HCT116 (cell line): Measurements from ENCODE around the gene LRP1B. TPM values are rescaled to one million over a fixed set of nuclear protein-coding genes. Genes with fewer than 3 reads are reported as not detected.

Experiments
- ATAC-seq: fragments of 200-7000 bp; cut with Tn5 transposase; 2 replicates; pipeline ENCODE4 v1.9.1; 2020; ENCODE audit warnings: mild to moderate bottlenecking, moderate library complexity
- BruUV-seq: library from RNA; stranded (reverse); fragments of 400-500 nt; replicated peaks from 2 replicates; lab custom pipeline; 2021; lab: Mats Ljungman, UMichigan
- CTCF ChIA-PET: fragments of 300-600 bp; sonication (Branson Sonifier 250); formaldehyde crosslinking; loops from one replicate; lab custom pipeline; 2021; ENCODE audit warnings: antibody characterized with exemption; lab: Charles Lee
- POLR2A ChIA-PET: fragments of 300-600, 350-600 bp; sonication (Branson Sonifier 250); formaldehyde crosslinking; loops from one replicate; lab custom pipeline; 2021; ENCODE audit warnings: antibody characterized with exemption; lab: Charles Lee
- RAD21 ChIA-PET, 2 experiments: fragments of 300-600 bp; sonication (Branson Sonifier 250); formaldehyde crosslinking; loops; one replicate each; lab custom pipeline; 2023; ENCODE audit warnings: low total read pairs in 2 of 2; ENCODE audit not compliant: uncharacterized antibody in 2 of 2, unreplicated experiment in 2 of 2, low non-redundant PET in 1 of 2; lab: Charles Lee
- DNase-seq: peaks from one replicate; pipeline ENCODE4 v3.0.0-alpha.2; 2010; ENCODE audit warnings: low read depth, low spot score
- H2AFZ ChIP-seq: fragments of 200-600 bp; shearing (Covaris generic), sonication (generic); 2 replicates; pipeline ENCODE4 v1.6.1; 2017; ENCODE audit warnings: low read depth, mixed run types, mixed read lengths, antibody characterized with exemption, low read length; ENCODE audit not compliant: poor library complexity, severe bottlenecking
- H3K27ac ChIP-seq: 2 replicates; pipeline ENCODE4 v1.5.1; 2012; ENCODE audit warnings: low read depth, low read length
- H3K27me3 ChIP-seq: fragments of 200-600 bp; sonication (generic); 2 replicates; pipeline ENCODE4 v1.6.1; 2016; ENCODE audit warnings: mixed run types, low read length, mixed read lengths; ENCODE audit not compliant: insufficient read depth
- H3K36me3 ChIP-seq, 2 experiments: fragments of 200-500 bp in 1 of 2; fragments of 200-600 bp in 1 of 2; sonication (Bioruptor generic) in 1 of 2; sonication (generic) in 1 of 2; 2 replicates each; pipeline versions ENCODE4 v1.5.1 to v1.6.1; 2014 to 2016; ENCODE audit warnings: low read length in 2 of 2, inconsistent platforms in 1 of 2, mixed read lengths in 1 of 2, mixed run types in 1 of 2; ENCODE audit not compliant: insufficient read depth in 2 of 2, control insufficient read depth in 1 of 2
- H3K4me1 ChIP-seq, 2 experiments: fragments of 200-600 bp in 1 of 2; sonication (generic) in 1 of 2; 2 replicates each; pipeline versions ENCODE4 v1.5.1 to v1.6.1; 2012 to 2017; ENCODE audit warnings: low read length in 2 of 2, inconsistent platforms in 1 of 2, mild to moderate bottlenecking in 1 of 2, mixed read lengths in 1 of 2, mixed run types in 1 of 2, moderate library complexity in 1 of 2; ENCODE audit not compliant: insufficient read depth in 2 of 2, control insufficient read depth in 1 of 2
- H3K4me2 ChIP-seq: fragments of 200-600 bp; sonication (generic); 2 replicates; pipeline ENCODE4 v1.6.1; 2017; ENCODE audit warnings: mixed run types, low read length, mixed read lengths
- H3K4me3 ChIP-seq, 2 experiments: fragments of 200-600 bp in 1 of 2; sonication (generic) in 1 of 2; replicated peaks in 1 of 2; 2 replicates each; pipeline ENCODE4 v1.5.1; 2011 to 2016; ENCODE audit warnings: low read length in 2 of 2, control low read depth in 1 of 2, low read depth in 1 of 2, mild to moderate bottlenecking in 1 of 2, mixed read lengths in 1 of 2, mixed run types in 1 of 2
- H3K79me2 ChIP-seq: fragments of 200-600 bp; sonication (generic); 2 replicates; pipeline ENCODE4 v1.6.1; 2017; ENCODE audit warnings: mild to moderate bottlenecking, mixed run types, low read length, moderate library complexity, mixed read lengths; ENCODE audit not compliant: insufficient read depth
- H3K9ac ChIP-seq: fragments of 200-600 bp; sonication (generic); 2 replicates; pipeline ENCODE4 v1.6.1; 2016; ENCODE audit warnings: low read length, mixed read lengths
- H3K9me2 ChIP-seq: fragments of 200-600 bp; sonication (generic), shearing (Covaris generic); 2 replicates; pipeline ENCODE4 v1.6.1; 2017; ENCODE audit warnings: mixed run types, mild to moderate bottlenecking, moderate library complexity; ENCODE audit not compliant: insufficient read depth
- H3K9me3 ChIP-seq, 2 experiments: fragments of 200-500 bp in 1 of 2; fragments of 200-600 bp in 1 of 2; sonication (Bioruptor generic) in 1 of 2; sonication (generic) in 1 of 2; 2 replicates each; pipeline ENCODE4 v1.6.1; 2014 to 2017; ENCODE audit warnings: low read length in 2 of 2, mixed read lengths in 2 of 2, inconsistent platforms in 1 of 2, low read depth in 1 of 2, mild to moderate bottlenecking in 1 of 2, mixed run types in 1 of 2, moderate library complexity in 1 of 2; ENCODE audit not compliant: control insufficient read depth in 1 of 2, insufficient read depth in 1 of 2
- H4K20me1 ChIP-seq: fragments of 200-600 bp; sonication (generic), shearing (Covaris generic); 2 replicates; pipeline ENCODE4 v1.6.1; 2017; ENCODE audit warnings: mixed run types, mild to moderate bottlenecking, moderate library complexity; ENCODE audit not compliant: insufficient read depth
- CEBPB ChIP-seq: IDR thresholded peaks from 2 replicates; pipeline ENCODE4 v1.6.1; 2012; ENCODE audit warnings: low read depth
- EGR1 ChIP-seq: IDR thresholded peaks from 2 replicates; pipeline ENCODE4 v1.6.1; 2012; ENCODE audit warnings: low read depth
- ELF1 ChIP-seq: IDR thresholded peaks from 2 replicates; pipeline ENCODE4 v1.6.1; 2012; ENCODE audit warnings: low read depth, borderline replicate concordance
- EZH2 ChIP-seq: fragments of 200-600 bp; sonication (generic); IDR thresholded peaks from 2 replicates; pipeline ENCODE4 v1.6.1; 2017; ENCODE audit warnings: antibody characterized with exemption, mixed run types
- EZH2phosphoT487 ChIP-seq: fragments of 200-600 bp; IDR thresholded peaks from 2 replicates; pipeline ENCODE4 v1.6.1; 2018; ENCODE audit warnings: antibody characterized with exemption, borderline replicate concordance
- FOSL1 ChIP-seq: IDR thresholded peaks from 2 replicates; pipeline ENCODE4 v1.6.1; 2012; ENCODE audit warnings: low read depth
- SIN3A ChIP-seq: IDR thresholded peaks from 2 replicates; pipeline ENCODE4 v1.6.1; 2012; ENCODE audit warnings: low read depth
- SP1 ChIP-seq: IDR thresholded peaks from 2 replicates; pipeline ENCODE4 v1.6.1; 2012; ENCODE audit warnings: low read depth
- SRF ChIP-seq: IDR thresholded peaks from 2 replicates; pipeline ENCODE4 v1.6.1; 2012; ENCODE audit warnings: low read depth
- YY1 ChIP-seq: IDR thresholded peaks from 2 replicates; pipeline ENCODE4 v1.6.1; 2011; ENCODE audit warnings: low read length, low read depth, moderate library complexity, mild to moderate bottlenecking; ENCODE audit not compliant: insufficient replicate concordance; ENCODE audit errors: extremely low read depth
- ZFX ChIP-seq: fragments of 450-650 bp; IDR thresholded peaks from 2 replicates; pipeline ENCODE4 v1.6.1; 2017
- ZNF274 ChIP-seq: fragments of 200-500 bp; sonication (Bioruptor generic); IDR thresholded peaks from 2 replicates; pipeline ENCODE4 v1.6.1; 2014; ENCODE audit warnings: mild to moderate bottlenecking, low read depth, low read length, inconsistent platforms
- intact Hi-C: fragments of 100-400 bp; cut with micrococcal nuclease; formaldehyde crosslinking; loops from 2 replicates; pipeline ENCODE4 v1.10.0; 2022
- total RNA-seq: library from RNA; stranded (reverse); gene quantifications from one replicate; pipeline ENCODE4 v1.2.1, GENCODE V29; 2021; ENCODE audit not compliant: unreplicated experiment
- TF ChIP-seq, protein P1 (sequence below): IDR thresholded peaks from 2 replicates; pipeline ENCODE4 v1.6.1; 2012
- TF ChIP-seq, protein P2 (sequence below): IDR thresholded peaks from 2 replicates; pipeline ENCODE4 v1.6.1; 2012

Gene LRP1B
- total RNA-seq, 1 experiment from 2014 or later = 0.34 TPM

DNA sequence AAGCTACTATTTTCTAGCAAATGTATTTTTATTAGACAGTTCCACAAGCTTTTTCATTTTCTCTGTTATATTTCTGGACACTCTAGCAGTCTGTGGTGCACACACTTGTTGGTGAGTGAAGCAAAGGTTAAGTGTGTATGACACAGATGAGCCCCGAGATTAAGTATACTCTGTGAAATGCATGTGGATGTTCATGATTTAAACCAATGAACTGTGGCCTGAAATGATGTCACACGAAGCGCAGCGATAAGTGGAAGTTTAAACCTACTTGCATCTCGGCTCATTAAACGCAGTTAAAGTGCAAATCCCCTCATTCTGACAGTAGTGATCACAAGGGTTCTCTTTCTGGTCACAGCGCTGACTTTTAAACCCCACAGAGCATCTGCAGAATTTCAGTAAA is 1861.8 kb downstream of the LRP1B start:
- no peaks in the 10 kb centered on the region for H3K9me2 ChIP-seq
- CTCF ChIA-PET = no interaction called here

DNA sequence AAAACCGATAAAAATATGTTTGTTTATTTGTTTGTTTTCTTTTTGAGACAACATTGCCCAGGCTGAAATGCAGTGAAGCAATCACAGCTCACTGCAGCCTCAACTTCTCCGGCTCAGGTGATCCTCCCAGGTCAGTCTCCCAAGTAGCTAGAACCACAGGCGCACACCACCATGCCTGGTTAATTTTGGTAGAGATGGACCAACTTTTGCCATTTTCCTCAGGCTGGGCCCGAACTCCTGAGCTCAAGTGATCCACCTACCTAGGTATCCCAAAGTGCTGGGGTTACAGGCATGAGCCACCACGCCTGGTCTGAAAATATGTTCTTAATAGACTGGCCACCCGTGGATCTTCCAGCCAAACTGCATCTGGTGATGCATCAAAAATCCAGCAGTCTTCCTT is 1867.9 kb downstream of the LRP1B start:
- Histone ChIP-seq H3K27ac (no peak overlapping the region), H3K27me3 (no peaks in the 10 kb centered on the region), H3K4me1 (no peaks in the 10 kb centered on the region), H4K20me1 (no peaks in the 10 kb centered on the region), H2AFZ (no peak overlapping the region), H3K9me2 (no peaks in the 10 kb centered on the region), H3K4me2 (no peak overlapping the region), H3K36me3 (no peaks in the 10 kb centered on the region), H3K79me2 (no peaks in the 10 kb centered on the region), H3K9me3 (no peaks in the 10 kb centered on the region), H3K9ac (no peak overlapping the region), H3K4me3 (no peak overlapping the region)
- BruUV-seq = no TSS peak
- POLR2A ChIA-PET = no interaction called here
- DNase-seq (no peak), ATAC-seq (no peak)
- intact Hi-C loops = no loop called here
- RAD21 ChIA-PET = no interaction called here
- TF ChIP-seq ELF1 (no peak), SIN3A (no peak), EGR1 (no peak), ZFX (no peak), EZH2phosphoT487 (no peak)
- CTCF ChIA-PET = no interaction called here

More for the DNA sequence above, 1861.8 kb downstream of the LRP1B start:
- intact Hi-C loops = no loop called here
- Histone ChIP-seq H4K20me1 (no peaks in the 10 kb centered on the region), H3K27me3 (no peaks in the 10 kb centered on the region), H3K4me3 (no peak overlapping the region), H2AFZ (no peak overlapping the region), H3K9me3 (no peaks in the 10 kb centered on the region), H3K27ac (no peak overlapping the region), H3K9ac (no peak overlapping the region), H3K36me3 (no peaks in the 10 kb centered on the region), H3K4me1 (no peaks in the 10 kb centered on the region), H3K79me2 (no peaks in the 10 kb centered on the region), H3K4me2 (no peak overlapping the region)
- ChIA-PET POLR2A (no interaction called here), RAD21 (no interaction called here)
- no peak for DNase-seq
- TF ChIP-seq ZNF274 = no peak
- TF ChIP-seq YY1 = no peak
- TF ChIP-seq EGR1 = no peak
- no peak for TF ChIP-seq FOSL1
- TF ChIP-seq, protein P1, sequence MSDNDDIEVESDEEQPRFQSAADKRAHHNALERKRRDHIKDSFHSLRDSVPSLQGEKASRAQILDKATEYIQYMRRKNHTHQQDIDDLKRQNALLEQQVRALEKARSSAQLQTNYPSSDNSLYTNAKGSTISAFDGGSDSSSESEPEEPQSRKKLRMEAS = no peak
- TF ChIP-seq SP1 = no peak
- no peak for TF ChIP-seq SRF
- TF ChIP-seq EZH2phosphoT487 = no peak
- no peak for TF ChIP-seq EZH2
- TF ChIP-seq, protein P2, sequence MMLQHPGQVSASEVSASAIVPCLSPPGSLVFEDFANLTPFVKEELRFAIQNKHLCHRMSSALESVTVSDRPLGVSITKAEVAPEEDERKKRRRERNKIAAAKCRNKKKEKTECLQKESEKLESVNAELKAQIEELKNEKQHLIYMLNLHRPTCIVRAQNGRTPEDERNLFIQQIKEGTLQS = no peak
- no peak for TF ChIP-seq SIN3A
- TF ChIP-seq CEBPB = no peak
- no peak for ATAC-seq
- BruUV-seq = no TSS peak
